GM15510 (cell line): ENCODE results near the gene CFAP107.
"Not testable (repeated sequence)": the region's sequence is repeated elsewhere in the genome, so short reads cannot be mapped to it uniquely, and the experiment has no call there.

ENCODE experiments used
- POLR2A ChIP-seq: IDR thresholded peaks from 3 replicates; pipeline ENCODE4 v1.6.1; 2011; ENCODE audit warnings: borderline replicate concordance; ENCODE audit not compliant: insufficient read length; ENCODE audit errors: extremely low read depth

Gene CFAP107

GRCh38 chr1:12769031-12769430, 23.0 kb downstream of the CFAP107 start:
- TF ChIP-seq POLR2A: no peak

DNA sequence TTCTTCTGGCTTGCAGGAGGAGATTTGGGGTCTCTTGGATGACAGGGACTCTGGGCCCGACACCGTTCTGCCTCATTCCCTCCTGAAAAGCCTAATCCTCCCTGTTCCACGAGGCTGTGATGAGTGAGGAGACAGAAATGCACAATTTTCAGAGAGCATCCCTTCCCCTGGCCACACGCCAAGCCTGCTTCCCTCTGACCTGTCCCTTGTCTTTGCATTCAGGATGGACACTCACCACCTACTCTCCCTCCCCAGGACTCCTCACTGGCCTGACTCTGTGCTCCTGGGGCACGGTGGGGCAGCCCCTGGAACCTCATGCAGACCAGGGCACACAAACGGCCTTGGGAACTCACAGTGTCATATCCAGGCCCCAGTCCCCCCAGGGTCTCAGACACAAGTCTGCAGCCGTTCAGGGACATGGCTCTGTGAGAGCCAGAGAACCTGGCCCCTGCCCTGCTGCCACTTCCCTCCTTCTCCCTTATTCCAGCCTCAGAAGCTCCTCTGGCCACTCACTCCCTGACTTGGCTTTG, 24.0 kb downstream of the CFAP107 start:
- TF ChIP-seq POLR2A: no peak

GRCh38 chr1:12770620-12771019, 24.6 kb downstream of the CFAP107 start:
- TF ChIP-seq POLR2A: no peak

- no peak for TF ChIP-seq POLR2A
These were observed 25.2 kb downstream of the CFAP107 start for GRCh38 chr1:12771186-12771585.

GRCh38 chr1:12772520-12772919, 26.5 kb downstream of the CFAP107 start:
- TF ChIP-seq POLR2A: no peak

- no peak for TF ChIP-seq POLR2A
These were observed 27.4 kb downstream of the CFAP107 start, which contains the start of gene PRAMEF12 for GRCh38 chr1:12773438-12773837. Gene PRAMEF12, plus strand, starts transcription at chr1:12773738. Its CDS starts 1,130 bp downstream, at chr1:12774868.

DNA sequence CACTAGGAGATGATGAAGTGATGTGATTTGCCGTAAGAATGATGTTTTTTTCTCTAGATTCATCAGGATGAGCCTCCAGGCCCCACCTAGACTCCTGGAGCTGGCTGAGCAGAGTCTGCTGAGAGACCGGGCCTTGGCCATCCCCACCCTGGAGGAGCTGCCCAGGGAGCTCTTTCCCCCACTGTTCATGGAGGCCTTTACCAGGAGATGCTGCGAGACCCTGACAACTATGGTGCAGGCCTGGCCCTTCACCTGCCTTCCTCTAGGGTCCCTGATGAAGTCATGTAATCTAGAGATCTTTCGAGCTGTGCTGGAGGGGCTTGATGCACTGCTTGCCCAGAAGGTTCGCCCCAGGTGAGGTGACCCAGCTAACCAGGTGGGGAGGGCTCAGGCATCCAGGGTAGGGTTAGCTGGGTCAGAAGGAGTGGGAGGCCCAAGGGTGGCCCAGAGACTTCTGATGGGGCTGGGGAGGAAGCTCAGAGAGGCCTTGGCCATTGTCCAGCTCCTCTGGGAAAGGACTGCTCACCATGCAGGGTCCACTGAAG, 28.9 kb downstream of the CFAP107 start:
- no peak for TF ChIP-seq POLR2A

GRCh38 chr1:12775443-12775842, 29.4 kb downstream of the CFAP107 start:
- no peak for TF ChIP-seq POLR2A

DNA sequence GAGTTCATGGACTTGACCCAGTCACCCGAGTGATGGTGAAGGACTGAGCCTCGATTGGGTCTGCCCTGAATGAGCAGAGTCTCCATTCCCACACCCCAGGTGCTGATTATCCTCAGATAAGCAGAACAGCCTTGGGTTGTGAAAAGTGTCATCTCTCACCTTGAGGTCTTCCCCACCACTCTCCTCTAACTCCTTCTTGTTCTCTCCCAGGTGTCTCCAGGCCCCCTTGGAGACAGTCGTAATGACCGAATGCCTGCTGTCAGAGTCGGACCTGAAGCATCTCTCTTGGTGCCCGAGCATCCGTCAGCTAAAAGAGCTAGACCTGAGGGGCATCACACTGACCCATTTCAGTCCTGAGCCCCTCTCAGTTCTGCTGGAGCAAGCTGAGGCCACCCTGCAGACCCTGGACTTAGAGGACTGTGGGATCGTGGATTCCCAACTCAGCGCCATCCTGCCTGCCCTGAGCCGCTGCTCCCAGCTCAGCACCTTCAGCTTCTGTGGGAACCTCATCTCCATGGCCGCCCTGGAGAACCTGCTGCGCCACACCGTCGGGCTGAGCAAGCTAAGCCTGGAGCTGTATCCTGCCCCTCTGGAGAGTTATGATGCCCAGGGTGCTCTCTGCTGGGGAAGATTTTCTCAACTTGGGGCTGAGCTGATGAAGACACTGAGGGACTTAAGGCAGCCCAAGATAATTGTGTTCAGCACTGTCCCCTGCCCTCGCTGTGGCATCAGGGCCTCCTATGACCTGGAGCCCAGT, 31.0 kb downstream of the CFAP107 start:
- no peak for TF ChIP-seq POLR2A

- no peak for TF ChIP-seq POLR2A
These were observed 32.1 kb downstream of the CFAP107 start for GRCh38 chr1:12778061-12778460.

GRCh38 chr1:12778907-12779306, 32.9 kb downstream of the CFAP107 start:
- no peak for TF ChIP-seq POLR2A

- TF ChIP-seq POLR2A: not testable (repeated sequence)
These were observed 45.1 kb downstream of the CFAP107 start, which contains the start of gene PRAMEF1 for GRCh38 chr1:12791097-12791496. Gene PRAMEF1, plus strand, starts transcription at chr1:12791397. Its CDS starts 1,831 bp downstream, at chr1:12793228.

- no peak for TF ChIP-seq POLR2A
These were observed 52.9 kb downstream of the CFAP107 start for GRCh38 chr1:12798911-12799310.

DNA sequence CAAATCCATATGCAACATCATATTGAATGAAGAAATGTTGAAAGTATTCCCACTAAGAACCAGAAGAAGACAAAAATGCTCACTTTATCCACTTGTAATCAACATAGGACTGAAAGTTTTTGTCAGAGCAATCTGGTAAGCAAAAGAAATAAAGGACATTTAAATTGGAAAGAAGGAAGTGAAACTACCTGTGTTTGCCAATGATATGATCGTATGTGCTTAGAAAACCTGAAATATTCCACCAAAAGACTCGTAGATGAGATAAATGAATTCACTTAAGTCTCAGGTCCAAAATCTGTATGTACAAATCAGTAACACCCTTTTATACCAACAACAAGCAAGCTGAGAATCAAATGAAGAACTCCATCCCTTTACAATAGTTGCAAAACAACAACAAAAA, 53.7 kb downstream of the CFAP107 start:
- TF ChIP-seq POLR2A: no peak

DNA sequence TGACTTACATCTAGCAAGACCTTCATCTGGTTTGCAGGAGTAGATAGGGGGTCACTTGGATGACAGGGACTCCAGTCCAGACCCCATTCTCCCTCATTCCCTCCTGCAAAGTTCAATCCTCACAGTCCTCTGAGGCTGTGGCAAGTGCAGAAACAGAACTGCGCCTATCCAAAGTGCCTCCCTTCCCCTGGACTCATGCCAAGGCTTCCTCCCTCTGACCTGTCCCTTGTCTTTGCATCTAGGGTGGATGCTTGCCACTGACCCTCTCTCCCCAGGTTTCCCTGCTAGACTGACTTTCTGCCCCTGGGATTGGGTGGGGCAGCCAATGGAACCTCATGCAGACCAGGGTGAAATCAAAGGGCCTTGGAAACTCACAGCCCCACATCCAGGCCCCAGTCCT, 63.9 kb downstream of the CFAP107 start:
- TF ChIP-seq POLR2A: no peak

DNA sequence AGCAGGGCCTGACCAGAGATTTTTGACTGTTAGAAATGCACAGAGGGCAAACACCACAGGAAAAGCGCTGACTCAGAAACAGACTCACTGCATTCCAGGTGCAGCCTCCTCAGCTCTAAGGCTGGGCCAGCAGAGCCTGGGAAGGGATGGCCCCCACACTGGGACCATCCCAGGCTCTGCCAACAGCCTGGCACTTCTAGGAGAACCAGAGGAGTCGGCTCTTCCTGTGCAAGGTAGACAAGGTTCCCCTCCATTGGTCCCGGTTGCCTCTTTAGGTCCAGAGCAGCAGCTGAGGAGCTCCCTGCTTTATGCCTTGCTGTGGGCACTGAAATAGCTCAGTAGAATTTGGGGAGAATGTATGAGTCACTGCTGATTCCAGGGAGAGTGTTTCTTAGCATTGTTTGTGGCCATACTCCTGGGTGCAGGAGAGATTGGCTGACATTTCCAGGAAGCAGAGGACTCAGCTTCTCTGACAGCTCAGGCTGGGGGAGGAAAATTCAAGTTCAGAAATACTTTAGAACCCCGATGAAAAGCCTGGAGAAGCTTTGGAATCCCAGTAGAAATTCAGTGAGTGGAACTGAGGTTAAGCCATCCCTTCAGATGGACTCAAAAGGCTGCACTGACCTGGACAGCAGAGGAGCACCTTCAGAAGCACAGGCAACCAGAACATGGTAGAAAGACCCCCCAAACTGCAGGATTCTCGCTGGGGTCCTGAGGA, 64.8 kb downstream of the CFAP107 start:
- no peak for TF ChIP-seq POLR2A

- no peak for TF ChIP-seq POLR2A
These were observed 65.4 kb downstream of the CFAP107 start for GRCh38 chr1:12811409-12811784.
